DMS153 treated with DMSO at 0.1 percent for 48 hours (cell line): ENCODE data around the gene SNX12.

Experiments
- DNase-seq: peaks from one replicate; lab custom pipeline; 2025; ENCODE audit not compliant: unreplicated experiment; lab: John Stamatoyannopoulos, UW

Gene SNX12

DNA sequence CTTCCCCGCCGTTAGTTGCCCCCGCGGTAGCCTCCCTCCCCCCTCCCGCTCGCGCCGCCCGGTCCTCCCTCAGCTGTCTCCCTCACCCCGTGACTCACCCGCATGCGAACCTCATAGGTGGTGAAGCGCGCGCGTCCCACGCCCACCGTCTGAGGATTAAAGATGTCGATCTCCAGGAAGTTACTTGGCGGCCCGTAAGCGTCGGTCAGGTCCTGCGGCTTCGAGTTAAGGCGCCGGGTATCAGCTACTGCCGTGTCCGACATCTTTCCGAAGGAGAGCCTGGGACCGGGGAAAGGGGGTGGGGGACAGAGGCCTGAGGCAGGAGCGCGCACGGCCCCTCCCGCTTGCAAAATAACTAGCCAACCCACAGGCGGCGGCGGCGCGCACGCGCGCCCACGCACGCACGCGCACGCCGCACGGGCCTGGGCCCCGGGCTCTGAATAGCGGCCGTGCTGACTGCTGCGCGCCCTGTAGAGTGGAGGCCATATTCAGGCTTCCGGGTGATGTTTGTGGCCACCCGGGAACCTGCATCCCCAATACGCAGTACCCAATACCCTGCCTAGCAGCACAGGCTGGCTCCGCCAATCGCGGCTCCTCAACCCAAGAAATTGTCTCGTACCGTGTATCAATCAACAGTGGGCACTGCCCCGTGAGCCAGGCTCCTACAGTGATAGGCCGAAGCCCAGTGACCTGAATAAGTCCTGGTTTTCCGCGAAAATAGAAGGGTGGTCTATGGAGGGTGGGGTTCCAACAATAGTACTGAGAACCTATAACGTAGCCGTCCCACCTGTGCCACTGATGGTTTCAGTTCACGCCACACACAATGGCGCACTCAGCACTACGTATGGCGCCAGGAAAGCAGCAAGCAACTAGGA is at the start of gene SNX12:
TSS of gene SNX12 (minus strand) at position 291 of the 875 bp plus-strand sequence. CDS start at position 263, 28 bp downstream.
- DNase-seq = peak; percentile 71

DNA sequence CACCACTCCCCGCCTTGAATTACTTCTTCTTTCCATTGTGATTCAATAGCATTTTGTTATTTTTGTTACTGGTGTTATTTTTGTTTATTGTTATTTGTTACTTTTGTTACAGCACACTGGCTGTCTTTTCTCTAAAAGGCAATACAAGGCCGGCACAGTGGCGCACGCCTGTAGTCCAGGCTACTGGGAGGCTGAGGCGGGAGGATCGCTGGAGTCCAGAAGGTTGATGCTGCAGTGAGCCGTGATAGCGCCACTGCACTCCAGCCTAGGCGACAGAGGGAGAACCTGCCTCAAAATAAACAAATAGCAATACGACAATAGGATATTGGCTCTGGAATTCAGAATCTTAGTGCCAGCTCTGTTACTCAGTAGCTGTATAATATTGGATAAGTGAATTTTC is 49.2 kb upstream of the SNX12 start:
- no peak for DNase-seq

DNA sequence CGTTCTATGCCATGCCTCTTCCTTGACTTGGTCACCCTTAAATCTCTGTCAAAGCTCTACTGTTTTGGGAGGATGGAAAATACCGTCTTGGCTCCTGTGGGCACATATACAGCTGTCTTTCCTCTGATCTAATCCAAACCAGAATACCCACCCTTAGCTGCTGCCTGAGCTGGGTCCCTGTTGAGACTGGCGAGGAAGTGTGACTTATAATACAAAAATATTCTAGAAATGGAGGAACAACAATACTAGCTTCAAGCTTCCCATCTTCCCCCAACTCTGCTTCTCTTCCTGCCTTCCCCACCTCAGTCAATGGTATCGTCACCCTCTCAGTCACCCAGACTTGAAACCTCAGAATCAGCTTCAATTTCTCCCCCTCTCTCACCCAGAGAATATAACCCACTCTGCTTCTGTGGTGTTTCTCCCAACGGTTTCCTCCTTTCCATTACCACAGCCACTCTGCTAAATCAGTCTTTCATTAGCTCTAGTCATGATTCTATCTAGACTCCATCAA is 43.8 kb upstream of the SNX12 start:
- no peak for DNase-seq

DNA sequence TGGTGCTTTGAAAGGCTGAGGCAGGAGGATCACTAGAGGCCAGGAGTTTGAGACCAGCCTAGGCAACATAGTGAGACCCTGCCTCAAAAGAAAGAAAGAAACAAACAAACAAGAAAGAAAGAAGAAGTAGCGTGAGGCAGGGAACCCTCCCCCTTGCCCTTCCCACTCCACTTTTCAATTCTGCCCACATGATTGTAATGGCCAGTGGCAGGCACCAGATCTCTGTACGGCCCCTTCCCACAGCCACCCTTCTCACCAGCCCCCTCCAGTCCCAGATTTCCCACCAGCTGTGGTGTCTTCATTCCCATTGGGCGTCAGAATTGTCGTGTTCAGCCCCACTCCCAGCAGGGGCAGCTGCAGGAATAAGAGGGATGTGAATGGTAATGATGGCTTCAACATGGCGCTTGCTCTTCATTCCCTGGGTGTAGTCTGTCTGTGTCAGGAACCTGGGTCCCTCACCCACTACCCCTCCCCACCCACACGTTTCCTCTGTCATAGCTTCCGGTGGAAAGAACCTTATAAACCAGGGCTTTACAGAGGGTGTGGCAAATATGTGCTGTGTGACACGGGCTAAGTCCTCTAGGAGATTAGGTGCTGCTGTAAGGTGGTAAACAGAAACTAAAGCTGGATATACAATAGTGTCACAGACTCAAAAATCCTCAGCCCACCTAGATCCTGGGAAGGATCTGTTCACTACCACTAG is 43.2 kb upstream of the SNX12 start, which contains the start of gene IL2RG:
TSS of gene IL2RG (minus strand) at position 437 of the 703 bp plus-strand sequence. CDS start at position 399, 38 bp downstream.
- DNase-seq = no peak

DNA sequence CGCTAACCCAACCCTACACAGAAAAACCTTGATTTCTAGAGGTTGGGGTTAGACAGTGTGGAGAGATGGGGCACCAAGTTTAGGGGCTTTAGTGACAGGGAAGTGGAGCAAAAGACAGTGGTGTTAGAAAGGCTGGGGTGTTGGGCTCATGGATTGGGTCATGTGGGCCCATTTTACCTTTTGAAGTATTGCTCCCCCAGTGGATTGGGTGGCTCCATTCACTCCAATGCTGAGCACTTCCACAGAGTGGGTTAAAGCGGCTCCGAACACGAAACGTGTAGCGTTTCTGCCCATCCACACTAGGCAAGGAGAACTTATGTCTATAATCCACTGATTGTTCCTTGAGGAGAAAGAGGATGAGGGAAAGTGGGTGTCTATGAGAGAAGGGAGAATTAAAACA is 40.9 kb upstream of the SNX12 start:
- no peak for DNase-seq

DNA sequence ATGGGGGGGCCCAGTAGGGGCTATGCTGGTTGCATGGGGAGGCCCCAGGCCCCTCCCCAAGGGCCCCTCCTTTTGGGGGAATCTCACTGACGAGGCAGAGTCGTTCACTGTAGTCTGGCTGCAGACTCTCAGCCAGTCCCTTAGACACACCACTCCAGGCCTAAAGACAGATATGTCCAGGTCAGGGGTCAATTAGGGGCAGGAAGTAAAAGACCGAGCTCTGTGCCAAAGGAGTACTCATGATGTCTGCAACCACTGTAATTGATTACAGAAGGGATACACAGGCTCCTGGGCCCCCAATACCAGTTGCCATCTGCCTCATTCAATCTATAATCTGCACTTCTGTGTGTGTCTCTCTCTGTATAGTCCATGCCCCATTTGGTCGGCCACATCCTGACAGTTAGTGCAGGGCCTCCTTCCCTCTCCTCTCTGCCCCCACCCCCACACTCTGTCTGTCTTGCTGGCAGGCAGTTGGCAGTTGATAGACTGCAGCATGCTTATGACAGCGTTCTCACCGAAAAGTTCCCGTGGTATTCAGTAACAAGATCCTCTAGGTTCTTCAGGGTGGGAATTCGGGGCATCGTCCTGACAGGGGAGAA is 39.7 kb upstream of the SNX12 start:
- DNase-seq = no peak

DNA sequence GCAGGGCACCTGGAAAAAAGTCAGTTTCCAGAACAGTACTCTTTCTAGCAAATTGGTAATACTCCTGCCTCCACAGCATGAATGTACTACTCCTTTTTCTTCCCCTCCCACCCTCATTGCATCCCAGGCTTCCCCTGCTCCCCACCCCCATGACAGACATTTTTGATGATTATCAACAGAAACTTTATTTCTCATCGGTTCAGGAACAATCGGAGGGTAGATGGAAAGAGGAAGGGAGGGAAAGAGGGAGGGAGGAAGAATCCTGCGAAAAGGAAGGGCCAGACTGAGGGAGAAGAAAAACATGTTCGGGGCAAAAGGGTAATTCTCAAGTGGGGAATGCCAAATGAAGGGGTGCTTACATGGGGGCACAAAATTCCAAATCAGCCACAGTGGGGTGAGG is 39.1 kb upstream of the SNX12 start:
- DNase-seq = no peak

DNA sequence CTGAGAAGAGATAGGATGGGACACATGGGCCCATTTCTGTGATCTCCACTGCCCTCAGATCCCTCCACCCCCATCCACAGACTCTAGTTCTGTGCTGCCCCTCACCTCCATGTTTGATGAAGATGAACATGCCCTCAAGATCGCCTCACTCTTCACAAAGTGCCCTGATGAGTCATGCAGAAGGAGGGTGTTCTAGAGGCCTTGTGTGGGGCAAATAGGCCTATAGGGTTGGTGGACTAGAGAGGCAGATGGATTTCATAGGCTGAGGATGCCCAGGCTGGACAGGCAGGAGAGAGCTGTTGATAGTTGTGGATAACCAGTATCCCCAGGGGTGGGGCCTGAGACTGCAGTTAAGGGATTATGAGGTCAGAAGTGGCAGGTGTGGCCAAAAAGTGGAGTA is 38.3 kb upstream of the SNX12 start, which contains the start of gene CXorf65:
TSS of gene CXorf65 (minus strand) at position 314 of the 400 bp plus-strand sequence. CDS start at position 130, 184 bp downstream.
- DNase-seq = no peak

DNA sequence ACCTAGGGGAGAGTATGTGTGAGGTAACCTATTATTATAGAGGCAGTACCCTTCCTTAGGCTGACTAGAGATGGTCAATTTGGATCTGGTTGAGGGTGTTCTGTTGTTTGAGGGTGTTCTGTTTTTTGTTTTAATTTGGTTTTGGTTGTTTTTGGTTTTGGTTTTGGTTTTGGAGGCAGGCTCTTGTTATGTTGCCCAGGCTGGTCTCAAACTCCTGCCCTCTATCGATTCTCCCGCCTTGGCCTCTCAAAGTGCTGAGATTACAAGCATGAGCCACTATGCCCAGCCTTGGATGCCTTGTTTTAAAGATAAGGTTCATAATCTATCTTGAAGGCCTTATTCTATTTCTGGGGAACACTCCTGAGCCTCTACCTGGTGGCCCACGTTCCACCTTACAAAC is 37.5 kb upstream of the SNX12 start:
- no peak for DNase-seq

DNA sequence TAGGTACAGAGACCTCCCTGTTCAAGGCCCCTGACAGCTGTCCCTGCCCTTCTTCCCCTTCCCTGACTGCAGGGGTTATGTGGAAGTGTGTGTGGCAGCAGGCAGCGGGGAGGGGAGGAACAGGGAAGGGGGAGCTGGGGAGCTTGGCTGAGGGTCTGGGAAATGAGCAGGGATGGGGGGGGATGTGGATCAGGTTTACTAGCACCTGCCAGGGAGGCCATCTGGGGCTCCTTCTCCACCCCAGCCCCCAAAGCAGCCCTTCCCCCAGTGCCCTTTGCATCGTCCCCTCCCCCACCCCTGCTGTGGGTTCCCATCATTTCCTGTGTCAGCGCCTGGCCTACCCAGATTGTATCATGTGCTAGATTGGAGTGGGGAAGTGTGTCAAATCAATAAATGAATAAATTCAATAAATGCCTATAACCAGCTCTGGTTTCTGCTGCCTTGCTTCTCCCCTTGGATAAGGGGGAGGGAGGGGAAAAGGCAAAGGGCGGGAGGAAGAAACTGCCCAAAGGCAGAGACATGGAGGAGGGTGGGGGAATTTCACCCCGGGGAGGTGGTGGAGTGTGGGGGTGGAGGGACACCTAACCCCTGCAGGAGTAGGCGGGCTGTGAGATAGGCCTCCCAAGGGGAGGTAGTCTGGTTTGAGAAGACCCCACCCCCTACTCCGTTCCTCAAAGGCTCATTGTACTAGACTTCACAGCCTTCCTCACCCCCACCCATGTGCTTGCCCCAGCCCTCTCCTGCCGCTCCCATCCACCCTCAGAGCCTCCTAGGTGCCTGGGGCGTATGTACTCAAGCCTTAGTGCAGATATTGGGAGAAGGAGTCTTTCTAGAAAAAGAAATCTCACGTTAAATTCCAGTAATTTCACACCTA is 35.2 kb upstream of the SNX12 start:
- no peak for DNase-seq

DNA sequence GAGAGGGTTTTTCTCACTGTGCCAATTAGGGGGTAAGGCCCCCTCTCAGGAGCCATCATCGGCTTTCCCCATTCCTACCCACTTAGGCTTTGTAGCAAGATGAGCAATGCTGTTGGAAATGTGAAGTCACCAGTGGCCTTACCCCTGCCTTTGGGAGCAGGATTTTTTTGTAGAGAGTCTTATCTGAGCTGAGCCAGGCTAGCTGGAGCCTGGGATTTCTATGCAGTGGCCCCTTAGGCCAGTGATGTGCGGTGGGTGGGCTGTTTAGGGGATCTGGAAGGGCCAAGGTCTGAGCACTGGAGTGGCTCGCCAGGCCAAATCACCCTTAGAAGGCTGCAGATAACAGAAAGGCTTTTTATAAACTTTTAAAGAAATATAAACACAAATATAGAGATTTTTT is 34.2 kb upstream of the SNX12 start:
- DNase-seq = no peak

DNA sequence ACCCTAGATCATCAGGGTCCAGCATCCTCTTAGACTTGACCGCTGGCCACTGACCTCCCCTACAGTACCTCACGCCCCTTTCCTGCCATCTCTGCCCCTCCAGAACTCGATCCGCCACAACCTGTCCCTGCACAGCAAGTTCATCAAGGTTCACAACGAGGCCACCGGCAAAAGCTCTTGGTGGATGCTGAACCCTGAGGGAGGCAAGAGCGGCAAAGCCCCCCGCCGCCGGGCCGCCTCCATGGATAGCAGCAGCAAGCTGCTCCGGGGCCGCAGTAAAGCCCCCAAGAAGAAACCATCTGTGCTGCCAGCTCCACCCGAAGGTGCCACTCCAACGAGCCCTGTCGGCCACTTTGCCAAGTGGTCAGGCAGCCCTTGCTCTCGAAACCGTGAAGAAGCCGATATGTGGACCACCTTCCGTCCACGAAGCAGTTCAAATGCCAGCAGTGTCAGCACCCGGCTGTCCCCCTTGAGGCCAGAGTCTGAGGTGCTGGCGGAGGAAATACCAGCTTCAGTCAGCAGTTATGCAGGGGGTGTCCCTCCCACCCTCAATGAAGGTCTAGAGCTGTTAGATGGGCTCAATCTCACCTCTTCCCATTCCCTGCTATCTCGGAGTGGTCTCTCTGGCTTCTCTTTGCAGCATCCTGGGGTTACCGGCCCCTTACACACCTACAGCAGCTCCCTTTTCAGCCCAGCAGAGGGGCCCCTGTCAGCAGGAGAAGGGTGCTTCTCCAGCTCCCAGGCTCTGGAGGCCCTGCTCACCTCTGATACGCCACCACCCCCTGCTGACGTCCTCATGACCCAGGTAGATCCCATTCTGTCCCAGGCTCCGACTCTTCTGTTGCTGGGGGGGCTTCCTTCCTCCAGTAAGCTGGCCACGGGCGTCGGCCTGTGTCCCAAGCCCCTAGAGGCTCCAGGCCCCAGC is 32.7 kb upstream of the SNX12 start:
- DNase-seq = no peak

DNA sequence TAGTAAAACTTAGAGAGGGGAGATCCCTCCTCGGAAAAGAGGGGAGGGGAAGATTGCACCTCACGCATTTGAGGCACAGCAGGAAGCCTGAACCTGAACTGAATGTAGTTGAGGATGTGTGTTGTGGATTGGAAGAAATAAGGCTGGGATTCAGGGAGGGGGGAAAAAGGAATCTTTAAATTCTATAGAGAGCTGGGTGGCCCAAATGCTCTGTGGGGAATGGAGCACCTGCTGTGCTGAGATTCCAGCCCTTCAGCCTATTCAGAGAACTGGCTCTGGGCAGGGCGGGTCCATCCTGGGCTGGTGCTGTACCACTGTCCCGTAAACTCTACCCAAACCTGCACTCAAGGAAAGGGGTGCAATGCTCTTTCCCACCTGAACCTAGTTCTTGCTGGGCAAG is 31.6 kb upstream of the SNX12 start:
- no peak for DNase-seq

DNA sequence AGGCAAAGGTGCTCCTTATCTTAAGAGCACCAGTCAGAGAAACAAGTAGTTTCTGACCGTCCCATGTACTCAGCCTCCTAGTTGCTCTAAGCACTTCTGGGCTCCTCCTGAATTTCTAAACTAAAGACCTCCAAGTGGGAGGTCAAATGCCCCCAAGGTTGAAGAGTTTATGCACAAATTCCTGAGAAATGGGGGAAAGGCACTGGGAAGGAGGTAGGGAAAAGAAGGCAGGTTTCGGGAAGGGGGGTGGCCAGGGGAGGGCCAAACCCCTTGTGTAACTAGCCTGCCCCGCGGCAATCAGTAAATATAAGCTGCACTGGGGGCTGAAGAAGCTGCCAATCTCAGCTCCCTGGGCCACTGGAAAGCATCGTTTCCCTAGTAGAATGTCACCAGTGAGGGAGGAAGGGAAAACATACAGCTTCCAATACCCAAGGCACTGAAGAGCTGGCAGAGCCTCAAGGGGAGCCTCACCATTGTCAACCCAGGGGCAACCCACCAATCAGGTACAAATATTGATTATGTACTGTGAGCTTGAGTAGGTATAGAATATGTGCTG is 30.9 kb upstream of the SNX12 start:
- no peak for DNase-seq

DNA sequence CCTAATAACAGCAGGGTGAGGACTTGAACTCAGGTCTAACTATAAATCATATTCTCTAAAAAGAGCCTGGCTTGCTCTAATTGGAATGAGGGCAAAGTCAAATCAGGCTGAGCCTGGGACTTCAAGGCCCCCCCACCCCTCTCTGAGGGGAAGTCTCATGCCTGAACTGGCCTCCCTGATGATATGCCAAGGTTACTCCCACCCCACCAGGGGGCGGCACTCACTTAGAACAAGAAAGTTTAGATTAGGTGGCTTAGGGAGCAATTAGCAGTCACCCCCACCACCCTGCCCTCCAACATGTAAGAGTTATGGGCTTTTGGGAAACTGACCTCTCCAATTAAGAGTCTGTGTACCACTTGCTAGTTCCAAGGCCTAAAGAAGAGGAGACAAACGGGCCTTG is 30.2 kb upstream of the SNX12 start:
- DNase-seq = no peak

DNA sequence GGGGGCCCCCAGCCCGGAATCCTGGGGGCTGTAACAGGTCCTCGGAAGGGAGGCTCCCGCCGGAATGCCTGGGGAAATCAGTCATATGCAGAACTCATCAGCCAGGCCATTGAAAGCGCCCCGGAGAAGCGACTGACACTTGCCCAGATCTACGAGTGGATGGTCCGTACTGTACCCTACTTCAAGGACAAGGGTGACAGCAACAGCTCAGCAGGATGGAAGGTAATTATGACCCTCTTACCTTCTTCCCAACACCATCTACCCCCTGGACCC is 28.6 kb upstream of the SNX12 start:
- DNase-seq = no peak

DNA sequence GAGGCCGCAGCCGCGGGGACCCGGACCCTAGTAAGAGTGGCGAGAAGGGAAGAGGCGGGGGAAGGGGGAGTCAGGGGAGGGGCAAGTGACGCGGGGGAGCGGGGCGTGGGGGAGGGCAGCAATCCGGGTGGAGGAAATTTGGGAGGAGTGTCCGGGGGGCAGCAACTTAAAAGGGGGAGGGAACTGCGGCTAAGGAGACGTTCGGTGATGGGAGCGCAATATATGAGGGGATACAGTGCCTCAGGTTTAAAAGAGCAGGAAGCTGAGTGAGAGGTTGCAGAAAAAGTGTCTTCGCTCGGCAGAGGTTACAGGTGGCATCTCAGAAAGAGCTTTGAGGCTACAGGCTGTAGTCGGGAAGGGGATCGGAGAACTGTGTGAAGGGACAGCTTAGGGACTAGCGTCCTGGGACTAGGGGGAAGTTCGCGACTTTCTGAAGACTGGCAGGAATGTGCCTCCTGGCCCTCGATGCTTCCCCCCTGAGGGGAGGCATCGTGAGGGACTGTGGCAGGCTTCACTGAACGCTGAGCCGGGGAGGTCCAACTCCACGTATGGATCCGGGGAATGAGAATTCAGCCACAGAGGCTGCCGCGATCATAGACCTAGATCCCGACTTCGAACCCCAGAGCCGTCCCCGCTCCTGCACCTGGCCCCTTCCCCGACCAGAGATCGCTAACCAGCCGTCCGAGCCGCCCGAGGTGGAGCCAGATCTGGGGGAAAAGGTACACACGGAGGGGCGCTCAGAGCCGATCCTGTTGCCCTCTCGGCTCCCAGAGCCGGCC is 28.0 kb upstream of the SNX12 start:
- no peak for DNase-seq

DNA sequence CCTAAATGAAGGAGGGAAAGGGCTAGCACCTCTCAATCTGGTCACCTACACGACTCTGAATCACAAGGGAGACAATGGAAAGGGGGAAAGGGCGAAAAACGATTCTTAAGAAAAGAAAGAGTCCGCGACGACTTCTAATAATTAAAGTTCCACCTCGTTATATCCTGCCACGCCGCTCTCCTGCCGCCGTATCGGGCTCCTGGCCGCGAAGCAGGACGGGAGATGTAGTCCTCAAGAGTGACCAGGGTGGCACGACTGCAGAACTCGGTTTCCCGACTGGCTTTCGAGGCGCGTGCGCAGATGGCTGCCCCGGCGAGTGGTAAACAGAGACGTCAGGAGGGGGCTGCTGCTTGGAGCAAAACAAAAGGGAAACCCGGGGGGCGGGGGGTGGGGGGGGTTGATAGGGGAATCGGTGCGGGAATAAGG is 27.4 kb upstream of the SNX12 start, which contains the start of gene FOXO4:
TSS of gene FOXO4 (plus strand) at position 297 of the 426 bp plus-strand sequence. CDS start 678 bp downstream, outside the sequence.
- peak; percentile 6 for DNase-seq
